Hindlimb muscle (tissue), 1 donor: Measurements from ENCODE around the gene TBC1D28. TPM values are rescaled to one million over a fixed set of nuclear protein-coding genes. Genes with fewer than 3 reads are reported as not detected.
"Not testable (repeated sequence)": the region's sequence is repeated elsewhere in the genome, so short reads cannot be mapped to it uniquely, and the experiment has no call there.

Experiments
- DNase-seq: peaks from one replicate; pipeline ENCODE4 v3.0.0-alpha.2; 2013
- polyA plus RNA-seq: library from polyadenylated mRNA; unstranded; fragments of 120-200 nt; gene quantifications from one replicate; pipeline ENCODE4 v1.2.1, GENCODE V29; 2013; ENCODE audit not compliant: insufficient read length

Gene TBC1D28
- polyA plus RNA-seq, 1 donor = 0.36 TPM

GRCh38 chr17:18613016-18613415 is 31.2 kb downstream of the TBC1D28 start:
- DNase-seq = not testable (repeated sequence)

GRCh38 chr17:18593138-18593537 is 51.1 kb downstream of the TBC1D28 start:
- not testable (repeated sequence) for DNase-seq

Other genes with a start within 250 kb of the TBC1D28 start
- not detected for gene LGALS9C, start 167.6 kb downstream of the TBC1D28 start, polyA plus RNA-seq
- gene FOXO3B, start 37.9 kb upstream of the TBC1D28 start, polyA plus RNA-seq = 4.9 TPM
- 0.13 TPM for gene FBXW10, start 99.7 kb upstream of the TBC1D28 start, polyA plus RNA-seq
- gene TVP23B, start 136.8 kb upstream of the TBC1D28 start, polyA plus RNA-seq = 19.0 TPM
- 21.1 TPM for gene PRPSAP2, start 213.7 kb upstream of the TBC1D28 start, polyA plus RNA-seq